ENCODE data around the gene SLC2A8.

DNA sequence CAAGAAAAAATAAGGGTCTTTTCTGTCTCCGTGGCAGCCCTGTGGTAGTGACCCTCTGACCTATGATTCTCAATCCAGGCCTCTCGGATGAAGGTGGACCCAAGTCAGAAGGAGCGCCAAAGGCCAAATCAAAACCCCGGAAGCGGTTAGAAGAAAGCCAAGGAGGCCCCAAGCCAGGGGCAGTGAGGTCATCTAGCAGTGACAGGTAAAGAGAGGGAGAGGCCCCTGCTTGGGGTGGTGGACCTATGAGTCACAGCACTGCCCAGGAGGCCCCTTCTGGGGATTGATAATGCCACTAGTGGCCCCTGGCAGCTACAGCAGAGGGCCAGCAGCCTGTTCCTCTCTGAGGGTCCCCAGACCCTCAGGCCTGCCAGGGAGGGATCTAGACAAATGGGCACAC lies 6.4 kb upstream of the SLC2A8 start:
- TF ChIP-seq, protein P1, sequence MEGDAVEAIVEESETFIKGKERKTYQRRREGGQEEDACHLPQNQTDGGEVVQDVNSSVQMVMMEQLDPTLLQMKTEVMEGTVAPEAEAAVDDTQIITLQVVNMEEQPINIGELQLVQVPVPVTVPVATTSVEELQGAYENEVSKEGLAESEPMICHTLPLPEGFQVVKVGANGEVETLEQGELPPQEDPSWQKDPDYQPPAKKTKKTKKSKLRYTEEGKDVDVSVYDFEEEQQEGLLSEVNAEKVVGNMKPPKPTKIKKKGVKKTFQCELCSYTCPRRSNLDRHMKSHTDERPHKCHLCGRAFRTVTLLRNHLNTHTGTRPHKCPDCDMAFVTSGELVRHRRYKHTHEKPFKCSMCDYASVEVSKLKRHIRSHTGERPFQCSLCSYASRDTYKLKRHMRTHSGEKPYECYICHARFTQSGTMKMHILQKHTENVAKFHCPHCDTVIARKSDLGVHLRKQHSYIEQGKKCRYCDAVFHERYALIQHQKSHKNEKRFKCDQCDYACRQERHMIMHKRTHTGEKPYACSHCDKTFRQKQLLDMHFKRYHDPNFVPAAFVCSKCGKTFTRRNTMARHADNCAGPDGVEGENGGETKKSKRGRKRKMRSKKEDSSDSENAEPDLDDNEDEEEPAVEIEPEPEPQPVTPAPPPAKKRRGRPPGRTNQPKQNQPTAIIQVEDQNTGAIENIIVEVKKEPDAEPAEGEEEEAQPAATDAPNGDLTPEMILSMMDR (IDR thresholded peaks at IDR 0.05): no peak
- TF ChIP-seq POLR2A (IDR thresholded peaks at IDR 0.05) (no peak), EP300 (IDR thresholded peaks at IDR 0.05) (no peak)

Measured in ovary (tissue), 3 donors.